Ovary (tissue), 3 donors: Measurements from ENCODE around the gene CNTD1.

ENCODE experiments used
- POLR2A ChIP-seq: fragments of 450-650 bp; IDR thresholded peaks from one replicate; pipeline ENCODE4 v1.6.1; 2017; ENCODE audit warnings: antibody characterized with exemption, mild to moderate bottlenecking, moderate library complexity
- TF ChIP-seq, protein P1 (sequence below), 3 donors: fragments of 450-650 bp in 2 of 3; fragments of 200-600 bp in 1 of 3; IDR thresholded peaks; one replicate each; pipeline versions ENCODE4 v1.5.1 to v1.8.0; 2016 to 2022; ENCODE audit warnings: antibody characterized with exemption in 3 of 3, mild to moderate bottlenecking in 1 of 3
- donor health status: DM: no; HTN: no; CAD: no.

DNA sequence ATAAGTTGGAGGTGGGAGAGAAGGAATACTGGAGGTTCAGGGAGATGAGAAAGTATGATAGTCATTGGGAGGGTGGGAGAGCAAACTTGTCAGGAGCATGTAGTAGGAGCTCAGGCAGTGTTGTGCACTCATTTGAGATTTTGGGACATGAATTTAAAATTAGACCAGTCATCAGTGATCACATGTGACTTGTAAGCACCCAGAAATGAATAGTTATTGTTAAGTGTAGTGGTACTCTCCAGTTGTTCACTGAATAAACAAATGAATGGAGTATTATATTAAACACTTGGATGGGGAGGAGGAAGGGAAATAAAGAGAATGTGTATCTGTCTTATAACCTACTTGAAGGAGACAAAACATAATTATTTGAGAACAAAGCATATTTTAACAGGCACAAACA lies 32.3 kb downstream of the CNTD1 start:
- TF ChIP-seq, protein P1, sequence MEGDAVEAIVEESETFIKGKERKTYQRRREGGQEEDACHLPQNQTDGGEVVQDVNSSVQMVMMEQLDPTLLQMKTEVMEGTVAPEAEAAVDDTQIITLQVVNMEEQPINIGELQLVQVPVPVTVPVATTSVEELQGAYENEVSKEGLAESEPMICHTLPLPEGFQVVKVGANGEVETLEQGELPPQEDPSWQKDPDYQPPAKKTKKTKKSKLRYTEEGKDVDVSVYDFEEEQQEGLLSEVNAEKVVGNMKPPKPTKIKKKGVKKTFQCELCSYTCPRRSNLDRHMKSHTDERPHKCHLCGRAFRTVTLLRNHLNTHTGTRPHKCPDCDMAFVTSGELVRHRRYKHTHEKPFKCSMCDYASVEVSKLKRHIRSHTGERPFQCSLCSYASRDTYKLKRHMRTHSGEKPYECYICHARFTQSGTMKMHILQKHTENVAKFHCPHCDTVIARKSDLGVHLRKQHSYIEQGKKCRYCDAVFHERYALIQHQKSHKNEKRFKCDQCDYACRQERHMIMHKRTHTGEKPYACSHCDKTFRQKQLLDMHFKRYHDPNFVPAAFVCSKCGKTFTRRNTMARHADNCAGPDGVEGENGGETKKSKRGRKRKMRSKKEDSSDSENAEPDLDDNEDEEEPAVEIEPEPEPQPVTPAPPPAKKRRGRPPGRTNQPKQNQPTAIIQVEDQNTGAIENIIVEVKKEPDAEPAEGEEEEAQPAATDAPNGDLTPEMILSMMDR (IDR thresholded peaks at IDR 0.05) = no peak
- TF ChIP-seq POLR2A = no peak
